Cardiac muscle cell (in vitro differentiated cells and primary cell): ENCODE measurements around the gene USH1G. TPM values are rescaled to one million over a fixed set of nuclear protein-coding genes. Genes with fewer than 3 reads are reported as not detected.

Experiments
- DNase-seq, 2 donors: peaks; one replicate each; pipeline versions ENCODE4 v3.0.0 to v3.0.0-alpha.2; 2010 to 2017; ENCODE audit warnings: low read depth in 1 of 2, low spot score in 1 of 2
- H3K27ac ChIP-seq: fragments of 200-600 bp; sonication (generic); 2 replicates; pipeline ENCODE4 v1.5.1; 2016
- H3K27me3 ChIP-seq: fragments of 200-600 bp; sonication (generic); 2 replicates; pipeline ENCODE4 v1.6.0; 2016; ENCODE audit warnings: control low read depth
- H3K36me3 ChIP-seq: fragments of 200-600 bp; sonication (generic); 2 replicates; pipeline ENCODE4 v1.5.1; 2016; ENCODE audit warnings: control low read depth
- H3K4me1 ChIP-seq: fragments of 200-600 bp; sonication (generic); 2 replicates; pipeline ENCODE4 v1.8.1; 2017; ENCODE audit warnings: low read depth, mild to moderate bottlenecking, mixed run types
- H3K4me3 ChIP-seq: fragments of 200-600 bp; sonication (generic); 2 replicates; pipeline ENCODE4 v1.5.1; 2016; ENCODE audit warnings: mild to moderate bottlenecking
- H3K9me3 ChIP-seq: fragments of 200-600 bp; sonication (generic); 2 replicates; pipeline ENCODE4 v1.5.1; 2017; ENCODE audit warnings: low read depth, mild to moderate bottlenecking, control low read depth
- polyA plus RNA-seq: library from polyadenylated mRNA; unstranded; fragments of >200 nt; fragmentation: Nextera tagmentation; extraction: Ambion mirVana; gene quantifications from 2 replicates; pipeline ENCODE4 v1.2.1, GENCODE V29; 2016
- total RNA-seq: library from RNA; depleted of rRNA; stranded (reverse); fragments of >200 nt; gene quantifications from 2 replicates; pipeline ENCODE4 v1.2.3, GENCODE V29; 2016
- TF ChIP-seq, protein P1 (sequence below): IDR thresholded peaks from 2 replicates; pipeline ENCODE4 v1.5.1; 2012; ENCODE audit warnings: low read depth, mild to moderate bottlenecking, low read length

USH1G gene
- total and polyA plus RNA-seq, 2 experiments from 2014 or later: 1.9 to 4.0 TPM

DNA sequence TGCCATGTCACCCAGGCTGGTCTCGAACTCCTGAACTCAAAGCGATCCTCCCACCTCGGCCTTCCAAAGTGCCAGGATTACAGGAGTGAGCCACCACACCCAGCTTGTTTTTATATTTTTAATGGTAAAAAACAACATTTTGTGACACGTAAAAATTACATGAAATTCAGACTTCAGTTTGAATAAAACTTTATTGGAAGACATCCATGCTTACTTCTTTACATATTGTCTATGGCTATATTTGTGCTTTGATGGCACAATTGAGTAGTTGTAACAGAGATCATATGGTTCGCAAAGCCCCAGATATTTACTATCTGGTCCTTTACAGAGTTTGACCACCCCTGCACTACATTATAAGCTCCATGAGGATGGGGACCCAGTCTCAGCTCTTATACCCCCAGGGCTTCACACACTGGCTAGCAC is 48.4 kb downstream of the USH1G start:
- no peak overlapping the region for H3K27ac ChIP-seq
- no peak overlapping the region for H3K4me3 ChIP-seq
- peaks cover 45% of the 10 kb centered on the region for H3K4me1 ChIP-seq
- DNase-seq: no peak
- TF ChIP-seq, protein P1, sequence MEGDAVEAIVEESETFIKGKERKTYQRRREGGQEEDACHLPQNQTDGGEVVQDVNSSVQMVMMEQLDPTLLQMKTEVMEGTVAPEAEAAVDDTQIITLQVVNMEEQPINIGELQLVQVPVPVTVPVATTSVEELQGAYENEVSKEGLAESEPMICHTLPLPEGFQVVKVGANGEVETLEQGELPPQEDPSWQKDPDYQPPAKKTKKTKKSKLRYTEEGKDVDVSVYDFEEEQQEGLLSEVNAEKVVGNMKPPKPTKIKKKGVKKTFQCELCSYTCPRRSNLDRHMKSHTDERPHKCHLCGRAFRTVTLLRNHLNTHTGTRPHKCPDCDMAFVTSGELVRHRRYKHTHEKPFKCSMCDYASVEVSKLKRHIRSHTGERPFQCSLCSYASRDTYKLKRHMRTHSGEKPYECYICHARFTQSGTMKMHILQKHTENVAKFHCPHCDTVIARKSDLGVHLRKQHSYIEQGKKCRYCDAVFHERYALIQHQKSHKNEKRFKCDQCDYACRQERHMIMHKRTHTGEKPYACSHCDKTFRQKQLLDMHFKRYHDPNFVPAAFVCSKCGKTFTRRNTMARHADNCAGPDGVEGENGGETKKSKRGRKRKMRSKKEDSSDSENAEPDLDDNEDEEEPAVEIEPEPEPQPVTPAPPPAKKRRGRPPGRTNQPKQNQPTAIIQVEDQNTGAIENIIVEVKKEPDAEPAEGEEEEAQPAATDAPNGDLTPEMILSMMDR: no peak
- H3K27me3 ChIP-seq: no peaks in the 10 kb centered on the region
- H3K36me3 ChIP-seq: no peaks in the 10 kb centered on the region
- H3K9me3 ChIP-seq: no peaks in the 10 kb centered on the region

- peaks cover 41% of the 10 kb centered on the region for H3K4me1 ChIP-seq
- H3K27ac ChIP-seq: peak overlapping the region; percentile 61
- no peaks in the 10 kb centered on the region for H3K27me3 ChIP-seq
- peak overlapping the region; percentile 65 for H3K4me3 ChIP-seq
- no peak for DNase-seq
- TF ChIP-seq, protein P1: no peak
- H3K36me3 ChIP-seq: no peaks in the 10 kb centered on the region
- no peaks in the 10 kb centered on the region for H3K9me3 ChIP-seq
Observed at GRCh38 chr17:74873874-74874614, 49.0 kb downstream of the USH1G start.

DNA sequence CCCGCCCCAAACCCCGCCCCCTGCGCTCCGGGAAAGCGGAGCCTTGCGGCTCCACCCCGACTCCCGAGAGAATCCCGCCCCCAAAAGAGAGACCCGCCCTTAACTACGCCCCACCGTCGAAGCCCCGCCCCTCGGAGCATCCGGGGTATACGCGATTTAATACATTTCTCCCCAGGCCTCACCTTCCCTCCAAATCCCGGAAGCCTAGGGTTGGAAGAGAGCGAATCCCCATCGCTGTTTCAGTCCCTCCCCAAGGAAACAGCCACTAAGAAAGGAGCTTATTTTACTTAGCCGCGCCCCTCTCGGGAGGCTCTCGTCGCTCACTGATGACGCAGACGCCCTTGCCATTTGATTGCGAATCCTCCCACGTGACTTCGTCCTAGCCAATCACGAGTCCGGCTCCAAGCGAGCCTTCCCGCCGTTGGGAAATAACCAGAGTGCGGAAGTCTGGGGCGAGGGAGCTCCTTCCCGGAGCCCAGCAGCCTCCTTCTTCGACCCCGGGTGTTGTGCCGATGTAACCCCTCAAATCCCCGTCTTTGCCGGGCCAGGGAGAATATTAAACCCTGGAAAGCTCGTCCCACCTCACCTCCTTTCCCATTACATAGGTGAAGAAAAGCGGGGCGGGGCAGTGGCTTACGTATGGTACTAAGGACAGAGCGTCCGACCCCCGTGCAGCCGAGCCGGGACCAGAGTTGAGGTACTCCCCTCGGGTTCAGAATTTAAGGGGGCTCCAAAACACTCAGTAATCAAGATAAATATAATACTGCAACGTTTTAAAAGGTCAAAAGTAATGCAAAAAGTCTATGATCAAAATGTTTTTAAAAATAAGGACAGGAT is 49.8 kb downstream of the USH1G start:
- H3K4me3 ChIP-seq: peak overlapping the region; percentile 65
- peaks cover 46% of the 10 kb centered on the region for H3K4me1 ChIP-seq
- H3K27ac ChIP-seq: peak overlapping the region; percentile 61
- TF ChIP-seq, protein P1: no peak
- no peaks in the 10 kb centered on the region for H3K9me3 ChIP-seq
- H3K27me3 ChIP-seq: no peaks in the 10 kb centered on the region
- H3K36me3 ChIP-seq: no peaks in the 10 kb centered on the region
- peak; percentile 100 for DNase-seq

- no peak for DNase-seq
- Histone ChIP-seq H3K9me3 (no peaks in the 10 kb centered on the region), H3K36me3 (no peaks in the 10 kb centered on the region), H3K27me3 (no peaks in the 10 kb centered on the region), H3K4me3 (peak within 1 kb of the TSS; percentile 65), H3K4me1 (peaks cover 46% of the 10 kb centered on the region), H3K27ac (peak within 1 kb of the TSS; percentile 80)
- TF ChIP-seq, protein P1: no peak
Observed at GRCh38 chr17:74872313-74873036, 50.6 kb downstream of the USH1G start, which contains the start of gene FDXR. Gene FDXR (minus strand): TSS chr17:74872994. CDS start chr17:74872944, 50 bp downstream.

GRCh38 chr17:74871356-74872076 is 51.5 kb downstream of the USH1G start:
- Histone ChIP-seq H3K4me3 (peak overlapping the region; percentile 59), H3K36me3 (no peaks in the 10 kb centered on the region), H3K9me3 (no peaks in the 10 kb centered on the region), H3K27me3 (no peaks in the 10 kb centered on the region), H3K4me1 (peaks cover 40% of the 10 kb centered on the region), H3K27ac (no peak overlapping the region)
- TF ChIP-seq, protein P1: no peak
- DNase-seq: no peak
